ENCODE data around the gene G6PC3. TPM values are rescaled to one million over a fixed set of nuclear protein-coding genes. Genes with fewer than 3 reads are reported as not detected.

G6PC3 gene
- total and polyA plus RNA-seq, 2 of the 4 experiments (the other 2 are of a cell fraction), result 20.4 to 107 TPM

DNA sequence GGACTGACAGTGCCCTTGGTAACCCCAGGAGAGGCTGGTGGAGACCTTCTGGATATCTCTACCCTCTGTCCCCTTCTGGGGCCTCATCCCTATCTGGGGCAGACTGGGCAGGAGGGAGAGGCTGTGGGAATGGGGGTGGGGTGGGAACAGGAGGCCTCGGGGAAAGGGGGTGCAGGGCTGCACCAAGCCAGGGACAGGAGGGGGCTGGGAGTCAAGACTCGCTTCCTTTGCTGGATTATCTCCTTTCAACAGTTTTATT, 24.8 kb downstream of the G6PC3 start:
- H4K5ac ChIP-seq (ENCODE audit: low read depth, low read length), result peak overlapping the region; percentile 69
- CTCF ChIA-PET, result no interaction called here
- H2AK5ac ChIP-seq (ENCODE audit: low read depth, low read length), result peak overlapping the region; percentile 77
- dilution Hi-C loops (cut with HindIII; ENCODE audit: low sequenced_read_pairs, unreplicated experiment) (no loop called here), in situ Hi-C loops (cut with MboI; ENCODE audit: low sequenced_read_pairs) (no loop called here), intact Hi-C loops (cut with micrococcal nuclease) (loop anchor here (1.0 kb wide), 2 partner anchors 13 to 25 kb away; partner anchors contain the start of gene G6PC3)
- H3K36me3 ChIP-seq (ENCODE audit: control insufficient read depth, insufficient read depth, low read length), result peaks cover 25% of the 10 kb centered on the region
- peak overlapping the region; percentile 88 for H2AFZ ChIP-seq (replicated peaks; ENCODE audit: low read length, poor library complexity)
- WGBS, 2 experiments (ENCODE audit: extremely low coverage in 2 of 2, insufficient read length in 1 of 2), result no CpG with 5 or more reads among the region's 2 CpGs
- TF ChIP-seq SMC3 (IDR thresholded peaks at IDR 0.05; ENCODE audit: low read depth, low read length) (no peak), MXI1 (IDR thresholded peaks at IDR 0.05; ENCODE audit: borderline replicate concordance, low read depth, low read length) (no peak), RAD21 (IDR thresholded peaks at IDR 0.05; ENCODE audit: low read length) (no peak), MAZ (IDR thresholded peaks at IDR 0.05; ENCODE audit: borderline replicate concordance, low read depth, low read length) (no peak), NFE2L2 (IDR thresholded peaks at IDR 0.05; ENCODE audit: low read depth, low read length) (no peak), CEBPB (IDR thresholded peaks at IDR 0.05; ENCODE audit: low read depth, low read length) (no peak), RCOR1 (IDR thresholded peaks at IDR 0.05; ENCODE audit: insufficient replicate concordance, low read length) (no peak), FOS (IDR thresholded peaks at IDR 0.05; ENCODE audit: low read depth, low read length) (no peak), BHLHE40 (IDR thresholded peaks at IDR 0.05; ENCODE audit: low read depth, low read length) (no peak), RFX5 (IDR thresholded peaks at IDR 0.05; ENCODE audit: low read depth, low read length) (no peak), POLR2A (IDR thresholded peaks at IDR 0.05; ENCODE audit: low read depth, low read length) (no peak)
- TF ChIP-seq, protein P1, sequence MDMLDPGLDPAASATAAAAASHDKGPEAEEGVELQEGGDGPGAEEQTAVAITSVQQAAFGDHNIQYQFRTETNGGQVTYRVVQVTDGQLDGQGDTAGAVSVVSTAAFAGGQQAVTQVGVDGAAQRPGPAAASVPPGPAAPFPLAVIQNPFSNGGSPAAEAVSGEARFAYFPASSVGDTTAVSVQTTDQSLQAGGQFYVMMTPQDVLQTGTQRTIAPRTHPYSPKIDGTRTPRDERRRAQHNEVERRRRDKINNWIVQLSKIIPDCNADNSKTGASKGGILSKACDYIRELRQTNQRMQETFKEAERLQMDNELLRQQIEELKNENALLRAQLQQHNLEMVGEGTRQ (IDR thresholded peaks at IDR 0.05; ENCODE audit: low read depth, low read length), result no peak
- TF ChIP-seq, protein P2, sequence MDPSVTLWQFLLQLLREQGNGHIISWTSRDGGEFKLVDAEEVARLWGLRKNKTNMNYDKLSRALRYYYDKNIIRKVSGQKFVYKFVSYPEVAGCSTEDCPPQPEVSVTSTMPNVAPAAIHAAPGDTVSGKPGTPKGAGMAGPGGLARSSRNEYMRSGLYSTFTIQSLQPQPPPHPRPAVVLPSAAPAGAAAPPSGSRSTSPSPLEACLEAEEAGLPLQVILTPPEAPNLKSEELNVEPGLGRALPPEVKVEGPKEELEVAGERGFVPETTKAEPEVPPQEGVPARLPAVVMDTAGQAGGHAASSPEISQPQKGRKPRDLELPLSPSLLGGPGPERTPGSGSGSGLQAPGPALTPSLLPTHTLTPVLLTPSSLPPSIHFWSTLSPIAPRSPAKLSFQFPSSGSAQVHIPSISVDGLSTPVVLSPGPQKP (IDR thresholded peaks at IDR 0.05; ENCODE audit: borderline replicate concordance, low read depth, low read length), result no peak
- H3K56ac ChIP-seq (ENCODE audit: extremely low read depth, insufficient read depth, low read length), result no peak overlapping the region; the same call in 1 of the 2 replicates
- H3K27me3 ChIP-seq (ENCODE audit: control insufficient read depth, insufficient read depth, low read length), result no peaks in the 10 kb centered on the region
- BruUV-seq (replicated peaks), result no TSS peak
- H3K9ac ChIP-seq (ENCODE audit: low read depth, low read length), result peak overlapping the region; percentile 4; the same call in 1 of the 2 replicates
- peak overlapping the region; percentile 86 for H2AK9ac ChIP-seq (replicated peaks; ENCODE audit: low read depth, low read length, poor library complexity)
- H3K27ac ChIP-seq (ENCODE audit: insufficient read depth, low read length), result peak overlapping the region; percentile 87
- no peaks in the 10 kb centered on the region for H3K9me3 ChIP-seq (ENCODE audit: control insufficient read depth, insufficient read depth, low read length)
- H3K18ac ChIP-seq (ENCODE audit: low read depth, low read length), result peak overlapping the region; percentile 63
- H3K79me1 ChIP-seq (ENCODE audit: low read depth in 1 of 2, low read length in 2 of 2), result peaks cover 21 to 72% of the 10 kb centered on the region in 2 experiments
- POLR2A ChIA-PET (ENCODE audit: unreplicated experiment), result interaction anchor here (0.6 kb wide), 1 partner anchor 11 kb away, joined by 3 read pairs; no protein-coding TSS in a partner anchor
- ATAC-seq (ENCODE audit: low read depth) (no peak), DNase-seq (no peak)
- H4K91ac ChIP-seq (ENCODE audit: insufficient read depth, low read depth, low read length), result peak overlapping the region; percentile 75; the same call in 1 of the 2 replicates
- H3K4me2 ChIP-seq (ENCODE audit: low read depth, low read length), result peak overlapping the region; percentile 44
- H3K14ac ChIP-seq (replicated peaks; ENCODE audit: low read depth, low read length), result peak overlapping the region; percentile 91
- no peak overlapping the region for H3K4me3 ChIP-seq (ENCODE audit: insufficient read depth, low read depth, low read length)
- peak overlapping the region; percentile 66 for H2BK5ac ChIP-seq (ENCODE audit: low read depth, low read length, poor library complexity, severe bottlenecking)
- H3K4ac ChIP-seq (ENCODE audit: low read depth, low read length), result peak overlapping the region; percentile 86
- peak overlapping the region; percentile 63; the same call in 1 of the 2 replicates for H2BK20ac ChIP-seq (ENCODE audit: low read depth, low read length)
- H3K9me1 ChIP-seq (ENCODE audit: insufficient read depth, low read length), result peaks cover 21% of the 10 kb centered on the region
- H4K20me1 ChIP-seq (ENCODE audit: insufficient read depth, low read length), result 0 out of 2 replicates have a peak, but pooled peaks cover 3% of the 10 kb centered on the region
- H4K8ac ChIP-seq (ENCODE audit: low read depth in 2 of 2, low read length in 2 of 2), result peak overlapping the region; percentile 75 to 80; a peak in 3 of 4 replicates
- H3K4me1 ChIP-seq (ENCODE audit: control insufficient read depth, insufficient read depth, low read length), result peaks cover 16% of the 10 kb centered on the region
- H2BK120ac ChIP-seq (ENCODE audit: low read depth, low read length), result peak overlapping the region; percentile 82
- H2BK15ac ChIP-seq (ENCODE audit: low read depth, low read length), result peak overlapping the region; percentile 82; the same call in 1 of the 3 replicates
- H3K23ac ChIP-seq (ENCODE audit: low read depth, low read length), result peak overlapping the region; percentile 61

All from IMR-90 (cell line).